Left lung (tissue), 10 donors: Measurements from ENCODE around the gene CNTROB. TPM values are rescaled to one million over a fixed set of nuclear protein-coding genes. Genes with fewer than 3 reads are reported as not detected.

Source experiments
- ATAC-seq: fragments of 200-7000 bp; cut with Tn5 transposase; one replicate; pipeline ENCODE4 v1.9.1; 2020; ENCODE audit warnings: moderate library complexity
- DNase-seq, 4 donors: peaks; one replicate each; pipeline ENCODE4 v3.0.0-alpha.2; 2013 to 2020
- H3K27ac ChIP-seq, 2 donors: fragments of 200-600 bp; sonication (generic) in 1 of 2; one replicate each; pipeline versions ENCODE4 v1.5.0 to v1.8.0; 2020 to 2021
- H3K27me3 ChIP-seq, 2 donors: fragments of 200-600 bp; sonication (generic) in 1 of 2; one replicate each; pipeline versions ENCODE4 v1.5.0 to v1.8.0; 2020 to 2021
- H3K36me3 ChIP-seq, 2 donors: fragments of 200-600 bp; sonication (generic) in 1 of 2; one replicate each; pipeline versions ENCODE4 v1.5.0 to v1.8.0; 2020 to 2021
- H3K4me1 ChIP-seq, 2 donors: fragments of 200-600 bp; one replicate each; pipeline ENCODE4 v1.8.0; 2021
- H3K4me3 ChIP-seq, 2 donors: fragments of 200-600 bp; sonication (generic) in 1 of 2; one replicate each; pipeline versions ENCODE4 v1.5.0 to v1.8.0; 2020 to 2021; ENCODE audit warnings: mild to moderate bottlenecking in 1 of 2
- H3K9me3 ChIP-seq, 2 donors: fragments of 200-600 bp; sonication (generic) in 1 of 2; one replicate each; pipeline versions ENCODE4 v1.5.0 to v1.8.0; 2020 to 2021
- intact Hi-C, 2 donors: fragments of 100-400 bp; cut with DNase I; formaldehyde crosslinking; loops; one replicate each; pipeline versions ENCODE4 v1.11.2 to v1.14.2; 2022
- polyA plus RNA-seq, 6 donors: library from polyadenylated mRNA; unstranded; fragments of 120-200 nt; gene quantifications; one replicate each; pipeline ENCODE4 v1.2.1, GENCODE V29; 2013; ENCODE audit not compliant: insufficient read length in 6 of 6
- total RNA-seq, 2 donors: library from RNA; stranded (reverse); fragmentation: NEBNext Ultra II Directional; extraction: Animal tissue kit (Norgen Biotek cat#: 25700); gene quantifications; one replicate each; pipeline ENCODE4 v1.2.1, GENCODE V29; 2021
- TF ChIP-seq, protein P1 (sequence below), 2 donors: fragments of 200-600 bp; sonication (generic) in 1 of 2; IDR thresholded peaks; one replicate each; pipeline versions ENCODE4 v1.5.0 to v1.8.0; 2021; ENCODE audit warnings: antibody characterized with exemption in 2 of 2
- donor health status: DM: no; HTN: yes; CAD: no.
- donor health status: DM: no; HTN: no; CAD: no.

CNTROB gene
- total and polyA plus RNA-seq, 8 donors, result 38.2 to 87.5 (median 80.0) TPM

DNA sequence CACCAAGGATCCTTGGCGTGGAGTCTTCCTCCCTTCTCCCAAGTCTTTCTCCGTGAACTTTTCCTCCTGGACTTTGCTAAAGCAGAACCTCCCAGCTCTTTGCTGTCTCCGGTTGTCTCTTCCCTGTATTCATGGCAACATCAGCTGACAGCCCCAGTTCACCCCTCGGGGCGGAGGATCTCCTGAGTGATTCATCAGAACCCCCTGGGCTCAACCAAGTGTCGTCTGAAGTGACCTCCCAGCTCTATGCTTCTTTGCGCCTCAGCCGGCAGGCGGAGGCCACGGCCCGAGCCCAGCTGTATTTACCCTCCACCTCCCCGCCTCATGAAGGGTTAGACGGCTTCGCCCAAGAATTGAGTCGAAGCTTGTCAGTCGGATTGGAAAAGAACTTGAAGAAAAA is 943 bp downstream of the CNTROB start:
- H3K9me3 ChIP-seq, result no peaks in the 10 kb centered on the region
- peak overlapping the region; percentile 77 to 79 for H3K4me3 ChIP-seq
- H3K27me3 ChIP-seq, result no peaks in the 10 kb centered on the region
- peak; percentile 24 to 85 (median 57) for DNase-seq
- peak overlapping the region; percentile 65 to 91 for H3K27ac ChIP-seq
- H3K4me1 ChIP-seq, result peaks cover 13 to 42% of the 10 kb centered on the region in 2 donors
- H3K36me3 ChIP-seq, result peaks cover 0 to 48% of the 10 kb centered on the region in 2 donors
- TF ChIP-seq, protein P1, sequence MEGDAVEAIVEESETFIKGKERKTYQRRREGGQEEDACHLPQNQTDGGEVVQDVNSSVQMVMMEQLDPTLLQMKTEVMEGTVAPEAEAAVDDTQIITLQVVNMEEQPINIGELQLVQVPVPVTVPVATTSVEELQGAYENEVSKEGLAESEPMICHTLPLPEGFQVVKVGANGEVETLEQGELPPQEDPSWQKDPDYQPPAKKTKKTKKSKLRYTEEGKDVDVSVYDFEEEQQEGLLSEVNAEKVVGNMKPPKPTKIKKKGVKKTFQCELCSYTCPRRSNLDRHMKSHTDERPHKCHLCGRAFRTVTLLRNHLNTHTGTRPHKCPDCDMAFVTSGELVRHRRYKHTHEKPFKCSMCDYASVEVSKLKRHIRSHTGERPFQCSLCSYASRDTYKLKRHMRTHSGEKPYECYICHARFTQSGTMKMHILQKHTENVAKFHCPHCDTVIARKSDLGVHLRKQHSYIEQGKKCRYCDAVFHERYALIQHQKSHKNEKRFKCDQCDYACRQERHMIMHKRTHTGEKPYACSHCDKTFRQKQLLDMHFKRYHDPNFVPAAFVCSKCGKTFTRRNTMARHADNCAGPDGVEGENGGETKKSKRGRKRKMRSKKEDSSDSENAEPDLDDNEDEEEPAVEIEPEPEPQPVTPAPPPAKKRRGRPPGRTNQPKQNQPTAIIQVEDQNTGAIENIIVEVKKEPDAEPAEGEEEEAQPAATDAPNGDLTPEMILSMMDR (IDR thresholded peaks at IDR 0.05), result no peak
- intact Hi-C loops, result no loop called here
- ATAC-seq, result peak; percentile 60

DNA sequence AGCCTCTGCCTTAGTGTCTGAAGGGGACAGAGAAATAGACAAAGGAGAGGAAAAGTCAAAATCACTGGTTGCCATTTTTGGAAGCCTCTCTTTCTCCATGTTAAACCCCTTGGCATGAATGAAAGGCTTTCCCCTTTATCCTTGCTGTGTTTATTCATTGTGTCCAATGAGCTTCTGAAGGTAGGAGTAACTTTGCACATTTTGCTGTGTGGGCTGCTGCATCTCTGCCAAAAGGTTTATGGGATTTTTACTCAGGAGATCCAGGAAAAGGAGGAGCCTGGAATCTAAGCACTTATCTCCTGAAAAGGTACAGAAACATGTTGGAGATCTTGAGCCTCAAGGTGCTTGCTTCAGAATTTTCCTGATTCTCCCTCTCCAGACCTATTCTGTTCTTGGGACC is 3.9 kb downstream of the CNTROB start:
- ATAC-seq (no peak), DNase-seq (no peak)
- Histone ChIP-seq H3K9me3 (no peaks in the 10 kb centered on the region), H3K27me3 (no peaks in the 10 kb centered on the region), H3K27ac (no peak overlapping the region), H3K4me3 (no peak overlapping the region), H3K4me1 (peaks cover 8 to 31% of the 10 kb centered on the region in 2 donors), H3K36me3 (peaks cover 0 to 64% of the 10 kb centered on the region in 2 donors)
- intact Hi-C loops, result no loop called here
- TF ChIP-seq, protein P1 (IDR thresholded peaks at IDR 0.05), result no peak

DNA sequence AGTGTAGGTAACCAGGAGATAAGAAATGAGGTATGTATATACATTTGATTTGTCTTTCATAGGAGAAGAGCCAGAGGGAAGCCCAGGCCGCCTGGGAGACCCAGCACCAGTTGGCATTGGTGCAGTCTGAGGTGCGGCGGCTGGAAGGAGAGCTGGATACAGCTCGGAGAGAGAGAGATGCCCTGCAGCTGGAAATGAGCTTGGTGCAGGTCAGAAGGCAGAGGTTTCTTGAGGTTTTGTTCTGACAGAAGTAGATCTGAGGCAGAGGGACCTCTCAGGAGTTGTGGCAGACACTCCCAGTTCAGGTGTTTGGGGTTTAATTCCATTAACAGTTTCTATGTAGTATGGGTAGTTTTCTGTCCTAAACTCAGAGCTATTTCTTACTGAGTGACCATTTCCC is 8.0 kb downstream of the CNTROB start:
- Histone ChIP-seq H3K27me3 (no peaks in the 10 kb centered on the region), H3K27ac (no peak overlapping the region), H3K9me3 (no peaks in the 10 kb centered on the region), H3K4me1 (peaks cover 0 to 2% of the 10 kb centered on the region in 2 donors), H3K36me3 (peaks cover 0 to 95% of the 10 kb centered on the region in 2 donors), H3K4me3 (no peak overlapping the region)
- TF ChIP-seq, protein P1 (IDR thresholded peaks at IDR 0.05), result no peak
- ATAC-seq (no peak), DNase-seq (no peak)
- intact Hi-C loops, result no loop called here

DNA sequence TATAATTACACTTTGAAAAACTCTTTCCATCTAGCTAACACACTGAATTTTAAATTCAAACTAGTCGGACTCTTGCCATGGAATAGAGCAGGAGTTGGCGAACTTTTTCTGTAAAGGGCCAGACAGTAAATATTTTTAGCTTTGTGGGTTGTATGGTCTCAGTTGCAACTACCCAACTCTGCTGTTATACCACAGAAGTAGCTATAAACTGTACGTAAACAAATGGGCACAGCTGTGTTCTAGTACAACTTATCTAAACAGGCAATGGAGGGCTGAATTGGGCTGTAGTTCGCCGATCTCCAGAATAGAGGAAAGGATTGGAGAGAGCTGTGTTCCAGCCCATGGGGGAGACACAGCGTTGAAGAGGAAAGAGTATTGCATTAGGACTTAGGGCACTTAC is 8.7 kb downstream of the CNTROB start:
- no peak overlapping the region for H3K4me3 ChIP-seq
- TF ChIP-seq, protein P1 (IDR thresholded peaks at IDR 0.05), result no peak
- H3K9me3 ChIP-seq, result no peaks in the 10 kb centered on the region
- intact Hi-C loops, result no loop called here
- no peak for DNase-seq
- no peaks in the 10 kb centered on the region for H3K27me3 ChIP-seq
- no peak for ATAC-seq
- H3K27ac ChIP-seq, result no peak overlapping the region
- H3K36me3 ChIP-seq, result peaks cover 0 to 97% of the 10 kb centered on the region in 2 donors
- H3K4me1 ChIP-seq, result no peaks in the 10 kb centered on the region

DNA sequence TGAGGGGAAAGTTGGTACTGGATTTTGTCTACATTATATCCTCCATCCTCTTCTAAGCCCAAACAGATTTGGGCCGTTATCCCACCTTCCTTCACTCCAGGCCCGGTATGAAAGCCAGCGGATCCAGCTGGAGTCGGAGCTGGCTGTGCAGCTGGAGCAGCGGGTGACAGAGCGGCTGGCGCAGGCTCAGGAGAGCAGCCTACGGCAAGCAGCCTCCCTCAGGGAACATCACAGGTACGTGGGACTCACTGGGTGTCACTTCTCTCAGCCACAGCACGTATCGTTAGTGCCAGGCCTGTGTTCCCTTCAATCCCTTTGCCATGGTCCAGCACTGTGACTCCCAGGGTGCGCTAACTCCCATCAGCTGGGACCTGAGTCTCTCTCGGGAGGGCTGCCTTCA is 11.3 kb downstream of the CNTROB start:
- H3K9me3 ChIP-seq, result no peaks in the 10 kb centered on the region
- H3K4me3 ChIP-seq, result no peak overlapping the region
- ATAC-seq (no peak), DNase-seq (no peak)
- peaks cover 0 to 96% of the 10 kb centered on the region in 2 donors for H3K36me3 ChIP-seq
- H3K27ac ChIP-seq, result no peak overlapping the region
- intact Hi-C loops, result no loop called here
- TF ChIP-seq, protein P1 (IDR thresholded peaks at IDR 0.05), result no peak
- H3K4me1 ChIP-seq, result no peaks in the 10 kb centered on the region
- no peaks in the 10 kb centered on the region for H3K27me3 ChIP-seq
